NCI-H187 (cell line): ENCODE data around the gene LIN28A.

ENCODE experiments used
- DNase-seq, 2 experiments: peaks; one replicate each; lab custom pipeline; 2025; lab: John Stamatoyannopoulos, UW

The LIN28A gene

DNA sequence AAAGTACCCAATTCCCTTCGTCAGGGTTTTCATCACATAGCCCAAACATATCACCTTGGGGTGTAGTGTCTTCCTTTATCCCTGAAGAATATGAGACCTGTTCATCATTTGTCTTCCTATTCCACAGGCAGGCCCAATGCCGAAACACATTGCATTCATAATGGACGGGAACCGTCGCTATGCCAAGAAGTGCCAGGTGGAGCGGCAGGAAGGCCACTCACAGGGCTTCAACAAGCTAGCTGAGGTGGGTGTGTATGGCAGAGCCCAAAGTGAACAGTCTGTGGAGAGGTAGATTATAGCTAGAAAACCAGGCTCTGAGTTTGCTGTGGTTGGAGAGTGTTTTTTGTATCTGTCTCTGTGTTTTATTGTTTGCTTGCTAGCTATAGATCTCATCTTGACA, 27.4 kb downstream of the LIN28A start:
- no peak for DNase-seq

- no peak for DNase-seq
Measured at GRCh38 chr1:26440259-26440658, 29.6 kb downstream of the LIN28A start.

DNA sequence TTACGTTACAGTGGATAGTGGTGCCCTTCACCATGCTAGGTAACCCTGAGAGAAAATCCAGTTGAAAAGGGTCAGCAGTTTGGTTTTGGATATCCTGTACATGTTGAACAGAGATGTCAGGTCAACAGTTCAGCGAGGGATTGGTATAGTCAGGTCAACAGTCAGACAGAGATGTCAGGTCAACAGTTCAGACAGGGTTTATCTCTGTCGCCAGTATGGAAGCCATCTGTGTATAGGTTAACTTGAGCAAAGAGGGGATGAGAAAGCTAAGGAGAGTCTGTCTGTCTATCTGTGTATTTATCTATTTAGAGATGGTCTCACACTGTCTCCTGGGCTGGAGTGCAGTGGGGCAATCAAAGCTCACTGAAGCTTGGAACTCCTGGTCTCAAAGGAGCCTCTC, 39.3 kb downstream of the LIN28A start:
- no peak for DNase-seq

- no peak for DNase-seq
Measured at GRCh38 chr1:26450908-26451307, 40.3 kb downstream of the LIN28A start.

GRCh38 chr1:26452459-26453183, 42.0 kb downstream of the LIN28A start:
- DNase-seq, result no peak

- no peak for DNase-seq
Measured at GRCh38 chr1:26459148-26459547, 48.5 kb downstream of the LIN28A start.

DNA sequence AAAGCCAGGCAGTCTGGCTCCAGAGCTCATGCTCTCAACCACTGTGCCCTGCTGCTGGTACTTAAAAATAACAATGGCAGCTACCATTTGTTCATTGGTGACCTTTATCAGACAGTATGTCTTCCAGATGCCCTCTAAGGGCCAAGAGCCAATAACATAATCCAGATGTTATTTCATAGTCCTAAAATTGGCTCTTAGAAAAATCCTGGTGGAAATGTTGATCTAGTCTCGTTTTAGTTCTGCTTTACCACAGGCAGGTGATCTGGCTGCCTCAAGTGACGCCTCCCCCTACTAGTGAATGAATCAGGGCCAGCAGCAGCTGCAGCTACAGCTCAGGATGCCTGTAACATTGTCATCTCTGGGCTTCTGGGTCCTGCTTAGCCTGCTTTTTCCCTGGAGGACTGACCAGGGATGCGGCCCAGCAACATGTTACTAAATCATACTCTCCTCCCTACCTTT, 49.0 kb downstream of the LIN28A start:
- no peak for DNase-seq

DNA sequence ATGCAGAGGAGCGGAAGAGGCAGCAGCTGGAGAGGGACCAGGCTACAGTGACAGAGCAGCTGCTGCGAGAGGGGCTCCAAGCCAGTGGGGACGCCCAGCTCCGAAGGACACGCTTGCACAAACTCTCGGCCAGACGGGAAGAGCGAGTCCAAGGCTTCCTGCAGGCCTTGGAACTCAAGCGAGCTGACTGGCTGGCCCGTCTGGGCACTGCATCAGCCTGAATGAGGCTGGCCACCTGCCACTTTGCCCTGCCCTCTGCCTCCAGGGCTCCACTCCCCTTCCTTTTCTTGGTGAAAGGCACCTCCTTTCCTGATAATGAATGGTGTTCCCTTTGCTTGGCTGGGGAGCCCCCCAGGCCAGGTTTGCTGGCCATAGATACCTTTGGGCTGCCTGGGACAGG, 58.3 kb downstream of the LIN28A start:
- DNase-seq, result no peak

- DNase-seq, result no peak
Measured at GRCh38 chr1:26469558-26469957, 58.9 kb downstream of the LIN28A start.

DNA sequence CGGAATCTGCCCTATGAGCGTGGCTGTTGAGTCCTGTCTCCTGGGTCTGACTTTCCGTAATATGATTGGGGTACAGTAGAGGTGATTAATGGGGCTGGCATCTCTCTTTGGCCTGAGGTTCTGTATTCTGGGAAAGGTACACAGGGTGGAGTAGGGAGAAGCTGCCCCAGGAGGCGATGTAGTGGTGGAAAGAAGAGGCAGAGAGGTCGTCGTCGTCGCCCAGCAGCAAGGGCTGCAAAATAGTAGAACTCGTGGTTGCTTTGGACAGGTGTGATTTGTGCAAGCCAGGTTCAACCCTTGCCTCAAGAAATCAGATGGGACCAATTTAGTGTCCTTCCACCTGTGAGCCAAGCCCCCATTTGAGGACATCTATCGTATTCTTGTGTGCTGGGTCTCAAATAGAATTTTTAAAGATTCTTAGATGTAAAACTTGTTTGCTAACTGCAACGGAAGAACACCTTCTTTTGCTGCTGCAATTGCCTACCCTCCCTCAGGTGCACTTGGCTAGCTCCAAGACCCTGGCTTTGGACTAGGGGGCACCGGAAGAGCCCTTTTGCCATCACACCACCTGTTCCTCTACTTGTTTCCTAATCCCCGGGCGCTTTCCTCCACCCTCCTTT, 60.4 kb downstream of the LIN28A start:
- DNase-seq, result peak in 1 of 2 experiments; percentile 43

- peak; percentile 61 to 82 for DNase-seq
Measured at GRCh38 chr1:26471498-26472319, 61.1 kb downstream of the LIN28A start.

- DNase-seq, result peak in 1 of 2 experiments; percentile 96
Measured at GRCh38 chr1:26472320-26472900, 61.8 kb downstream of the LIN28A start, which contains the start of gene HMGN2. Gene HMGN2, plus strand, starts transcription at chr1:26472440. Its CDS starts 173 bp downstream, at chr1:26472613.

GRCh38 chr1:26472901-26473845, 62.6 kb downstream of the LIN28A start:
- DNase-seq, result peak; percentile 81 to 93

GRCh38 chr1:26474818-26475217, 64.2 kb downstream of the LIN28A start:
- no peak for DNase-seq

- no peak for DNase-seq
Measured at GRCh38 chr1:26475989-26476388, 65.4 kb downstream of the LIN28A start.

DNA sequence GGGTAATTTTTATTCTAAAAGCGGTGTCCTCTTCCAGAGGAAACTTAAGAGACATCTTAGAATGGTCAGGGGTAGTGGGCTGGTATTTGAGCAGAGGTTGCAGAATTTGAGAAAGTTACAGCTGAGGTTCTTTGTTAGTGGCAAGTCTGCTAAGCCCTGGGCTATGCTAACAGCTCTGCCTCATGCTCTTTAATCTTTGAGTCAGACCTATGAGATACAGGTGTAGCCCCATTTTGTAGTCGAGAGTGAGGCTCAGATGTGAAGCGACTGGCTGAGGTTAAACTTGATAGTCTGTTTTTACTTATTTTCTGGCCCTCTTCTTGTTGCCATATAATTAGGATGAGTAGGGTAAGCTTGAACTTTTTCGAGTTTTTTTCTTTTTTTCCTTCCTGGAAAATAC, 66.3 kb downstream of the LIN28A start:
- no peak for DNase-seq

- DNase-seq, result no peak
Measured at GRCh38 chr1:26477446-26478152, 67.0 kb downstream of the LIN28A start.

GRCh38 chr1:26478159-26478558, 67.5 kb downstream of the LIN28A start:
- no peak for DNase-seq

DNA sequence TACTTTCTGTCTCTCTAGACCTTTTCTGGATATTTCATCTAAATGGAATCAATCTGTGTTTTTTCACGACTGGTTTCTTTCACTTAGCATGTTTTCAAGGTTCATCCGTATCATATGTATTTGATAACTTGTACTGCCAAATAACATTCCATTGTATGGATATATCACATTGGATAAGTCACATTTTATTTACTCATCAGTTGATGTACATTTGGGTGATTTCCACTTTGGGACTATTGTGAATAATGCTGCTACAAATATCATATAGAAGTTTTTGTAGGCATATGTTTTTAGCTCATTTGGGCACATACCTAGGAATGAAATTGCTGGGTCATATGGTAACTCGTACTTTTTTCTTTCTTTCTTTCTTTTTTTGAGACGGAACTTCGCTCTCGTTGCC, 68.4 kb downstream of the LIN28A start:
- no peak for DNase-seq
